Anterior cingulate cortex (tissue), 58 donors: ENCODE measurements around the gene ZNF581.

ENCODE experiments used
- DNase-seq, 58 donors: peaks; one replicate each; lab custom pipeline; 2025; lab: John Stamatoyannopoulos, UW

Gene ZNF581

DNA sequence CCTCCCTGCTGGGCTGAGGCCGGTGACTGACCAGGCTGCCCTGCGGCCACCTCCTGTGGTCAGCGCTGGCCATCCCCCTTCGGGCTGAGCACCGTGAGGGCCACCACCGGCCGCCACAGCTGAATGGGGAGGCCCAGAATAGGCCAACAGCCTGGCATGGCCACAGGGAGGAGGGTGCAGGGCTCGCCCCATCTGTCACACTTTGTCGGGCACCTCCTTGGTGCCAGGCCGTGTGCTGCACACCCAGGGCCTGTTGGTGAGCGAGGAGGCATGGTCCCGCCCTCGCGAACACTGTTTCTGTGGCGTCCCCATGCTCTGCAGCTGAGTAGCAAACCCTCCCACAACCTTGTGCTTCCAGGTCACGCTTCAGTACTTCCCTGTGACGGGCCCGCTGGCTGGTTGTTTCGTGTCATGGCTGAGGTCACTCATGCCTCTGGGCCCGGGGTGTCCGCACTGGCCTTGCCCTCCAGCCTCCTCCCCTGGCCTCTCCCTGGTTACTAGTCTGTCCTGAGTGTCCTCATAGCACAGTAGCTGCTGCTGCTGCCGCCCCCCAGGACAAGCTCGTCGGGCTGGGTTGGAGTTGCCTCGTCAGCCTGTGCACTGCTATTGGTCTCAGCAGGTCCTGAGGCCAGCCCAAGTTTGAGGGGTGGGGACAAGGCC lies 46.8 kb downstream of the ZNF581 start:
- DNase-seq = no peak

- no peak for DNase-seq
Measured at GRCh38 chr19:55690769-55691545, 47.5 kb downstream of the ZNF581 start.

DNA sequence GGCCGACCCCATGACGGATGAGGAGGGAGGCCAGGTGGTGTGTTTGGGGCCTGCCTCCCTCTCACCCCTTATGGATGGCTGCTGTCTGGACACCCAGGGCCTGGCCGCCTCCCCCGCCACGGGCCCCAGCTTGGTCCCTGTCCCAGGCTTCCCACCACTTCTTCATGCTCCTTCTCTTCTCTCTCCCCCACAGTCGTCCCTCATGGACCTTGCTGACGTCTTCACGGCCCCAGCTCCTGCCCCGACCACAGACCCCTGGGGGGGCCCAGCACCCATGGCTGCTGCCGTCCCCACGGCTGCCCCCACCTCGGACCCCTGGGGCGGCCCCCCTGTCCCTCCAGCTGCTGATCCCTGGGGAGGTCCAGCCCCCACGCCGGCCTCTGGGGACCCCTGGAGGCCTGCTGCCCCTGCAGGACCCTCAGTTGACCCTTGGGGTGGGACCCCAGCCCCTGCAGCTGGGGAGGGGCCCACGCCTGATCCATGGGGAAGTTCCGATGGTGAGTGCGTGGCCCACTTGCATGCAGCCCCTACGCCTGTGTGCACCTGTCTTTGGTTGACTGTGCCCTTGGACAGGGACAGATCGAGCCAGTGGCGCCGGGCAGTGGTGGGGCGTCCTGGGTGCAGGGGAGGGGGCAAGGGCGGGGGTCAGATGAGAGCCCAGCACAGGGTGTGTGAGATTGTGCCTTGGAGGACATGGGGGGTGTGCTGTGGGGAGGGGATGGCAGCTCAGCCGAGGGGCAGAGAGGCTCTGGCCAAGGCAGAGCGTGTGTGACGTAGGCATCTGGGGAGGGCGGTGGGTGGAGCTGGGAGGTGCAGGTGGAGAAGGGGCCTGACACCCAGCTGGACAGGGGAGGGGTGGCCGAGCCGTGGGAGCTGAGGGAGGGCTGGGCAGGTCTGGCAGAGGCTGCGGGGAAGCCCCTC lies 48.4 kb downstream of the ZNF581 start:
- DNase-seq = no peak

GRCh38 chr19:55692681-55693081 lies 49.2 kb downstream of the ZNF581 start:
- no peak for DNase-seq

DNA sequence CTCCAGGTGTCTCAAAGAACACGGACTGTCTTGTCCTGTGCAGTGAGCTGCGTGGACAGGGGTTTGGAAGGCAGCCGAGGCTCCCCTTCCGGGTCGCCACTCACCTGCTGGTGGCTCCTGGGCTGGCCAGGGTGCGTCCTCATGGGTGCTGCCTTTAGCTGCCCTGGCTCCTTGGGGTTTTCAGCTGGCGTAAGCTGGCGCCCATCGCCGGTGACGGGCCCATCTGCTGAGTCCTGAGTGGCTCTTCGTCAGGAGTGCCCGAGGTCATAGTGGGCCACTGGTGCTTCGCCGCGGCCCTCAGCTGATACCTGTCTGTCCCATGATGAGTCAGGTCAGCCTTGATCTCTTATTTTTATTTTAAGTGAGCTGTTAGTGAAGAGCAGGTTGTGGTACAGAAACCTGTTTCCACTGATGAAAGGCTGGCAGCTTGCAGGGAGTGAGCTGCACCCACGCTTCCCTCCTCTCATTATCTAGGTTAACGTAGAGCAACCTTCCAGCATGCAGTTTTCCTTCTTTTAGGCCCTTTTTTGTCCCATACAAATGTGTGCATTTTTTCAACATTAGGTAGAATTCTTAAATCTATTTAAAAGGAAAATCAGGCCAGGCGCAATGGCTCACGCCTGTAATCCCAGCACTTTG lies 50.0 kb downstream of the ZNF581 start:
- peak in 1 of 58 donors; percentile 49 for DNase-seq

DNA sequence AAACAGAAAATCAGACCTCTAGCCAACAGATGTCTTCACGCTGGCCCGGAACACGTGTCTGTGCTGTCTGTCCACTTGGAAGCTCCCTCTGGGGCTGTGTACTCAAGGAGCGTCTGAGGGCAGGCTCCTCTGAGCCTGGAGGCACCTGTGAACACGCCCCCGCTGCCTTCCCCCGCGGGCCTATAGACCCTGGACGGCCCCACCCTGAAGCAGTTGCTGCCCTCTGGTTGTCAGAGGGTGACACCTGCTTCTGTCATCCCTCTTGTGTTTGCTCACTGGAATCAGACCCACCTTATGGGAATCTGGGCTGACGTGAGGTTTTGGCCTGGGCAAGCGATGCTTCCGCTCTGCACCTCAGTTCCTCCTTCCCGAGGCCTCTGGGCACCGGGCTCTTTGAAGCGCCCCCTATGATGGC lies 50.8 kb downstream of the ZNF581 start:
- DNase-seq = no peak

DNA sequence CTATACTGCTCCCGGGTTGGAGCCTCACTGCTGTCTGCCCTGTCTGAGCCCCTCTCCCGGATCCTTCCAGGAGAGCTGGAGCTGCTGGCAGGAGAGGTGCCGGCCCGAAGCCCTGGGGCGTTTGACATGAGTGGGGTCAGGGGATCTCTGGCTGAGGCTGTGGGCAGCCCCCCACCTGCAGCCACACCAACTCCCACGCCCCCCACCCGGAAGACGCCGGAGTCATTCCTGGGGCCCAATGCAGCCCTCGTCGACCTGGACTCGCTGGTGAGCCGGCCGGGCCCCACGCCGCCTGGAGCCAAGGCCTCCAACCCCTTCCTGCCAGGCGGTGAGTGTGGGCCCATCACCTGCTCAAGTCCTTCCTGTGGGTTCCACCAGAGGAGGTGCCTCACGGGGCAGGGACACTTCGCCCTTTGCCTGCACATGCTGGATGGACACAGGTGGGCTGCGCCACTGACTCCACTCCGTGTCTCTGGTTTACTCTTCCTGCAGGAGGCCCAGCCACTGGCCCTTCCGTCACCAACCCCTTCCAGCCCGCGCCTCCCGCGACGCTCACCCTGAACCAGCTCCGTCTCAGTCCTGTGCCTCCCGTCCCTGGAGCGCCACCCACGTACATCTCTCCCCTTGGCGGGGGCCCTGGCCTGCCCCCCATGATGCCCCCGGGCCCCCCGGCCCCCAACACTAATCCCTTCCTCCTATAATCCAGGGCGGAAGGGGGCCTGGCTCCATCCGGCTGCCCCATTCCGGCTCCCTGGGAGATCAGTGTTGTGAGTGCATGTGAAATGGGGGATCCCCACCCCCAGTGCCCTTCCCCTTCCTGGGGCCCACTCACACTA lies 51.4 kb downstream of the ZNF581 start:
- DNase-seq = no peak
